GM13977 (cell line): Measurements from ENCODE around the gene GIMAP8.

Source experiments
- DNase-seq: peaks from one replicate; pipeline ENCODE4 v3.0.0; 2012; ENCODE audit warnings: low spot score
- CTCF ChIP-seq: IDR thresholded peaks from 2 replicates; pipeline ENCODE4 v1.5.1; 2012; ENCODE audit warnings: mild to moderate bottlenecking, control low read depth; ENCODE audit not compliant: insufficient read depth; ENCODE audit errors: extremely low read depth, missing control alignments
- in situ Hi-C: fragments of 300-500 bp; cut with MboI; formaldehyde crosslinking; loops from one replicate; pipeline ENCODE4 v1.12.0; 2022; ENCODE audit warnings: low sequenced_read_pairs, low pct_unique_long_range_greater_than_20kb, mixed read lengths, inconsistent platforms; ENCODE audit not compliant: unreplicated experiment

GIMAP8 gene

GRCh38 chr7:150407588-150408392 lies 42.6 kb upstream of the GIMAP8 start:
- in situ Hi-C loops: no loop called here
- no peak for TF ChIP-seq CTCF
- DNase-seq: no peak

DNA sequence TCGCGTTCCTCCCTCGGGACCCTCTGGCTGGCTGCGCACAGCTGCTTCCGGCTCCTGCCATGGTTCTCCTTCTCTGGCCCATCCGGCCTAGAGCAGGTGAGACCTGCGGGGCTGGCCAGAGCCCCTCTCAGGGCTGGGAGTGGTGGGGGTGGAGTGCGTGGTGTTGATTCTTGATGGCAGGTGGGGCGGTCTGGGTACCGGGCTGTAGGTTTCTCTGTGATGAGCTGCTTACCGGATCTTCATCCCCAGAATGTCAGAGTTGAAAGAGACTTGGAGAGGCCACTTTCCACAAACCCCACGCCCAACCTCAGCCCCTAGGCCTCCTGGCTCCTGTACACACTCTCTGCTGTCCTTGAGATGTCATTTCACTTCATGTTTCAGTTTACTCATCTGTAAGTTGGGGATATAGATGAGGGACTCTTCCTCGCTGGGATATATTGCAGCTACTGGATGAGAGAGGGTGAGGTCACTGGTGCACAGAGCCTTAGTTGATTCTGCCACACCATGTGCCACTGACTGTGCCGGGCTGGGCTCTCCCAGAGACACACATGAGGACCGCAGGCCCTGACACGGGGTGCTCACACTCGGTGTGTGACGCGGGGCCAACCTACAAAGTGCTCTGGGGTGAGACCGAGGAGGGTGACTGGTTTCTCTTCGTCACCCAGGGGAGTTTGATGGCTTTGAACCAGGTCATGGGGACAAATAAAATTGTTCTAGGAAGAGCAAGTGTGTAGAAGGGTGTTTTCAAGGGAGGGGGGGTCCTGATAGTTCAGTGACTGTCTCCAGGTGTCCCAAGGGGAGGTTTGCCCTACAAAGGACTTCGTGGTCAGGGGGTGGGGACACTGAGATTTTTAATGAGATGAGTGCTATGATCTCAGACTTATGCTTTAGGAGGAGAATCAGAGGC lies 41.8 kb upstream of the GIMAP8 start:
- peak; percentile 80 for DNase-seq
- in situ Hi-C loops: no loop called here
- TF ChIP-seq CTCF: no peak

DNA sequence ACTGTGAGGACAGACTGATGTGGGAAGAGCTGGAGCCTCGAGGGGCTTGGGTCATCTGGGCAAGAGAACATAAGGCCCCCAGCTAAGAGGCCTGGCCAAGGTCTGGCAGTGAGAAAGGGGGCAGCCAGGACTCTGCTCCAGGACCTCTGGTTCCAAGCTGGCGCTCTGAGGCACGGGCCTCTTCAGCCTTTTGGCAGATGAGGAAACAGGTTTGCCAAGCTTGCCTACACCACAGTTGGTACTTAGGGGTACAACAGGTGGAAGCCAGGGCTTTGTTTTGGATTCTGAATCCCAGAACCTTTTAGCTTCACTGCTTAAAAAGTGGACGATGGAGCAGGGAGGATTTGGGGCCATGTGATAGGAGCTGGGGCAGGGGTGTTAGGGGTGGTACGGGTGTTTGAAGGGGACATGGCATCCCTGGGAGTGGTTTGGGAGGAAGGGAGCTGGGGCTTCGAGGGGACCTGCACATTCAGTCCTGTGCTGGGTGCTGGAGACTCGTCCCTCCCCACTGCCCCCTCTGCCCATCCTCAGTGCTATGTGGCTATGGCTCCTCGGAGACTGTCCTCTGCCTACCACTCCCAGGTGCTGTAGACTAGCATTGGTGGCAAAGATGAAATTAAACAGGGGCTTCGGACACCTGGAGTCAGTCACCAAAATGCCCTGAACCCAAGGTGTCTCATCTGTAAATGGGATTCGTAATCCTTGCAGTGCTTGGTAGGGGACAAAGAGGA lies 41.0 kb upstream of the GIMAP8 start:
- no peak for DNase-seq
- in situ Hi-C loops: no loop called here
- TF ChIP-seq CTCF: no peak

DNA sequence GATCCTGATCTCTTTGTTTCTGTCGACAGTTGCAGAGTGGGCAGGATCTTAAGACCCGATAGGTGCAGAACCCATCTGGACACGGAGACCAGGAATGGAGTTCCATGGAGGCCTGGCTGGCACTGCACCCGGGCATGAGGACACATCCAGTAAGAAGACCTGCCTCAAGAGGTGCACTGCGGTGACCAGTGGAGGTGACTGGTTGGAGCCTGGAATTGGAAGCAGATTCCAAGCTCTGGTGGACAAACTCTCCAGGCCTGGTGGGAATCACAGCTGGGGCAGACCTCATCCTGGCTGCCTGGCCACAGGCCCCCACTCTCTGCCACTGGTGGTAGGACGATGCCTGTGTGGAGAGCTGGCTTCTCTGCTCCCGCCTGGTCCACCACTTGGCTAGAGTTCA lies 40.3 kb upstream of the GIMAP8 start:
- no peak for TF ChIP-seq CTCF
- DNase-seq: no peak
- in situ Hi-C loops: no loop called here

DNA sequence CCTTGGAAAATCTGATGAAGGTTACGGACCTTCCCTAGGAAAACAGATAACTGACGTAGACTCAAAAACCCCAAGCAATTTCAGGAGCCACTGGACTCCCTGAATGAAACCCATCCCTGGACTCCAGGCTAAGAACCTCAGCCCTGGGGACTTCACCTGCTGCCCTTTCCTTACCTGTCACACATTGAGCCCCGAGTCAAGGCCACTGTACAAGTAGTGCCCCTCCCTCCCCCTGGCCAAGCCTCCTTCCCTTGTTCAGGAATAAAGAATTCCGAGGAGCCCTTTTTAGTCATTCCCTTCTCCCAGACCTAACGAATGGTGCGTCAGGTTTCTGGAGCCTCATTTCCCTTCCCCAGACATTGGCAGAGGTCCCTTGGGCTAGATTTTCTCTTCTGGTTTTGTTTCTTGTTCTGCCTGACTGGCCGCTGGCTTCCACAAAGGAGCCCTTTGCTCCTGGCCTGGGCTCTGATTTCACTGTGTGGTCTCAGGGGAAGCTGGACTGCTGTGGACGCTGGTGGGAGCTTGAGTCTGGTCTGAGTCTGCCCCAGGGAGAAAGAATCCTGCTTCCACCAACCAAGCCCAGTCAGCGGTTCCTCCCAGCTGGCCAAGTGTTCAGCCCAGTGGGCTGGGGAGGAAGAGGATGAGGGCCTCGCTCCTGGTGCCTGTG lies 39.6 kb upstream of the GIMAP8 start:
- no peak for TF ChIP-seq CTCF
- no peak for DNase-seq
- in situ Hi-C loops: no loop called here

DNA sequence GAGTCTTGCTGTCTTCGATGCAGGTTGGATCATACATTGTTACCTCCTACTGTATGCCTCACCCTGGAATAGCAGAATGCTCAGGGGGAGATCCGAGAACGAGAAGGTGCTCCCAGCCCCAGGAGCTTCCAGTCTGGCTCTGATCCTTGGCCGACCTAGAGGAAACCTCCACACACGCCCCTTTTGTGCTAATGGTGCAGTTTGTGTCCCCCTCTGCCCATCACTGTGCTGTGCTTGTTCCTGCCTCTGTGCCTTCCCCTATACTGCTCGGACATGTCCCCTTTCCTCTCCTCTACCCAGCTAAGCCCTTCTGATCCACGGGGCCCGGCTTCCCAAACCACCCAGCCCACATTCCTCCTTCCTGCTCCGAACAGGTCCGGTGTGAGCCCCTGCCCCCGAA lies 38.8 kb upstream of the GIMAP8 start:
- TF ChIP-seq CTCF: no peak
- no peak for DNase-seq
- in situ Hi-C loops: no loop called here
